Measurements from ENCODE around the gene DGKH.

DNA sequence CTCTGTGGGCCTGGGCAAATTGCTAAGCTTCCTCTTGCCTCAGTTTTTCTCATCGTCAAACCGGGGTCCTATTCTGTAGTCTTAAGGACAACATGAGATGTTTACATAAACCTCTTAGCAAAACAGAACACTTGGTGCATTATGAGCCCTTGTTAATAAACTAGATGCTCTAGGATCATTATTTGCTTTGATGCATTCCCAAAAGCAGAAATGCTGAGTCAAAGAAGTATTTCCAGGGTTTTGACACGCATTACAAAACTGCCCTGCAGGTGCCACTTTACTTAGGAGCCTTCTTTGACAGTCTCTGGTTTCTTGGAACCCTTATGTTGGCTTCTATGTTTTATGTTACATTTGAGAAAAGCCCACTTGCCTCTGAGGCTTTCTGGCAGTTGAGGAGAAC, 235.6 kb downstream of the DGKH start:
- TF ChIP-seq, protein P1, sequence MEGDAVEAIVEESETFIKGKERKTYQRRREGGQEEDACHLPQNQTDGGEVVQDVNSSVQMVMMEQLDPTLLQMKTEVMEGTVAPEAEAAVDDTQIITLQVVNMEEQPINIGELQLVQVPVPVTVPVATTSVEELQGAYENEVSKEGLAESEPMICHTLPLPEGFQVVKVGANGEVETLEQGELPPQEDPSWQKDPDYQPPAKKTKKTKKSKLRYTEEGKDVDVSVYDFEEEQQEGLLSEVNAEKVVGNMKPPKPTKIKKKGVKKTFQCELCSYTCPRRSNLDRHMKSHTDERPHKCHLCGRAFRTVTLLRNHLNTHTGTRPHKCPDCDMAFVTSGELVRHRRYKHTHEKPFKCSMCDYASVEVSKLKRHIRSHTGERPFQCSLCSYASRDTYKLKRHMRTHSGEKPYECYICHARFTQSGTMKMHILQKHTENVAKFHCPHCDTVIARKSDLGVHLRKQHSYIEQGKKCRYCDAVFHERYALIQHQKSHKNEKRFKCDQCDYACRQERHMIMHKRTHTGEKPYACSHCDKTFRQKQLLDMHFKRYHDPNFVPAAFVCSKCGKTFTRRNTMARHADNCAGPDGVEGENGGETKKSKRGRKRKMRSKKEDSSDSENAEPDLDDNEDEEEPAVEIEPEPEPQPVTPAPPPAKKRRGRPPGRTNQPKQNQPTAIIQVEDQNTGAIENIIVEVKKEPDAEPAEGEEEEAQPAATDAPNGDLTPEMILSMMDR (IDR thresholded peaks at IDR 0.05), result no peak
- no peak for TF ChIP-seq POLR2A (IDR thresholded peaks at IDR 0.05)

Data from body of pancreas (tissue), 4 donors.